ENCODE results near the gene CYP1B1.

DNA sequence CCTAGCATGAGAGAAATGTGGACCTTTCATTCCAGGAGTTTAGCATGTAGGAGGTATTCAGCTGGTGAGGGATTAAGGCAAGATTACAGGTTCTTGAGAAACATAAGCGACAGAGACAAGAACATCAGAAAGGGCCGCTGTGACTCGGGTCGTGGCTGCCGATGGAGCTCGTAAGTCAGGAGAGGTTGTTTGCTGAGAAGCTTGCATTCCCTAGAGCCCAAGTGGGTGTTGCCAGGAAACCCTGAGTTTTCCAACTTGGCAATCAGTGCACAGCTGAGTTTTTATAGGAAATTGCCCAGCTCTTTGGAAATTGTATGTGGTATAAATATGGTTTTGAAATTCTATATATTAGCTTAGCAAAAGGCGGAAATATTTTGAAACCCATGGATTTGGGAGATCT, 46.4 kb upstream of the CYP1B1 start:
- TF ChIP-seq, protein P1, sequence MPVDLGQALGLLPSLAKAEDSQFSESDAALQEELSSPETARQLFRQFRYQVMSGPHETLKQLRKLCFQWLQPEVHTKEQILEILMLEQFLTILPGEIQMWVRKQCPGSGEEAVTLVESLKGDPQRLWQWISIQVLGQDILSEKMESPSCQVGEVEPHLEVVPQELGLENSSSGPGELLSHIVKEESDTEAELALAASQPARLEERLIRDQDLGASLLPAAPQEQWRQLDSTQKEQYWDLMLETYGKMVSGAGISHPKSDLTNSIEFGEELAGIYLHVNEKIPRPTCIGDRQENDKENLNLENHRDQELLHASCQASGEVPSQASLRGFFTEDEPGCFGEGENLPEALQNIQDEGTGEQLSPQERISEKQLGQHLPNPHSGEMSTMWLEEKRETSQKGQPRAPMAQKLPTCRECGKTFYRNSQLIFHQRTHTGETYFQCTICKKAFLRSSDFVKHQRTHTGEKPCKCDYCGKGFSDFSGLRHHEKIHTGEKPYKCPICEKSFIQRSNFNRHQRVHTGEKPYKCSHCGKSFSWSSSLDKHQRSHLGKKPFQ (CRISPR knock-in tag; IDR thresholded peaks at IDR 0.05; ENCODE audit: insufficient replicate concordance): no peak
- no peak for TF ChIP-seq SALL2 (CRISPR knock-in tag; IDR thresholded peaks at IDR 0.05)
- TF ChIP-seq RNF2 (conservative IDR thresholded peaks at IDR 0.05; ENCODE audit: low read depth): no peak
- TF ChIP-seq ARNTL (CRISPR knock-in tag; IDR thresholded peaks at IDR 0.05): no peak
- no peak for TF ChIP-seq ZNF333 (CRISPR knock-in tag; IDR thresholded peaks at IDR 0.05; ENCODE audit: borderline replicate concordance)
- TF ChIP-seq ATF1 (CRISPR knock-in tag; IDR thresholded peaks at IDR 0.05): no peak
- no peak for TF ChIP-seq ZNF589 (CRISPR knock-in tag; conservative IDR thresholded peaks at IDR 0.05)
- TF ChIP-seq, protein P2, sequence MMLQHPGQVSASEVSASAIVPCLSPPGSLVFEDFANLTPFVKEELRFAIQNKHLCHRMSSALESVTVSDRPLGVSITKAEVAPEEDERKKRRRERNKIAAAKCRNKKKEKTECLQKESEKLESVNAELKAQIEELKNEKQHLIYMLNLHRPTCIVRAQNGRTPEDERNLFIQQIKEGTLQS (CRISPR knock-in tag; IDR thresholded peaks at IDR 0.05): no peak
- TF ChIP-seq CAMTA2 (CRISPR knock-in tag; IDR thresholded peaks at IDR 0.05; ENCODE audit: borderline replicate concordance): no peak
- TF ChIP-seq, protein P3, sequence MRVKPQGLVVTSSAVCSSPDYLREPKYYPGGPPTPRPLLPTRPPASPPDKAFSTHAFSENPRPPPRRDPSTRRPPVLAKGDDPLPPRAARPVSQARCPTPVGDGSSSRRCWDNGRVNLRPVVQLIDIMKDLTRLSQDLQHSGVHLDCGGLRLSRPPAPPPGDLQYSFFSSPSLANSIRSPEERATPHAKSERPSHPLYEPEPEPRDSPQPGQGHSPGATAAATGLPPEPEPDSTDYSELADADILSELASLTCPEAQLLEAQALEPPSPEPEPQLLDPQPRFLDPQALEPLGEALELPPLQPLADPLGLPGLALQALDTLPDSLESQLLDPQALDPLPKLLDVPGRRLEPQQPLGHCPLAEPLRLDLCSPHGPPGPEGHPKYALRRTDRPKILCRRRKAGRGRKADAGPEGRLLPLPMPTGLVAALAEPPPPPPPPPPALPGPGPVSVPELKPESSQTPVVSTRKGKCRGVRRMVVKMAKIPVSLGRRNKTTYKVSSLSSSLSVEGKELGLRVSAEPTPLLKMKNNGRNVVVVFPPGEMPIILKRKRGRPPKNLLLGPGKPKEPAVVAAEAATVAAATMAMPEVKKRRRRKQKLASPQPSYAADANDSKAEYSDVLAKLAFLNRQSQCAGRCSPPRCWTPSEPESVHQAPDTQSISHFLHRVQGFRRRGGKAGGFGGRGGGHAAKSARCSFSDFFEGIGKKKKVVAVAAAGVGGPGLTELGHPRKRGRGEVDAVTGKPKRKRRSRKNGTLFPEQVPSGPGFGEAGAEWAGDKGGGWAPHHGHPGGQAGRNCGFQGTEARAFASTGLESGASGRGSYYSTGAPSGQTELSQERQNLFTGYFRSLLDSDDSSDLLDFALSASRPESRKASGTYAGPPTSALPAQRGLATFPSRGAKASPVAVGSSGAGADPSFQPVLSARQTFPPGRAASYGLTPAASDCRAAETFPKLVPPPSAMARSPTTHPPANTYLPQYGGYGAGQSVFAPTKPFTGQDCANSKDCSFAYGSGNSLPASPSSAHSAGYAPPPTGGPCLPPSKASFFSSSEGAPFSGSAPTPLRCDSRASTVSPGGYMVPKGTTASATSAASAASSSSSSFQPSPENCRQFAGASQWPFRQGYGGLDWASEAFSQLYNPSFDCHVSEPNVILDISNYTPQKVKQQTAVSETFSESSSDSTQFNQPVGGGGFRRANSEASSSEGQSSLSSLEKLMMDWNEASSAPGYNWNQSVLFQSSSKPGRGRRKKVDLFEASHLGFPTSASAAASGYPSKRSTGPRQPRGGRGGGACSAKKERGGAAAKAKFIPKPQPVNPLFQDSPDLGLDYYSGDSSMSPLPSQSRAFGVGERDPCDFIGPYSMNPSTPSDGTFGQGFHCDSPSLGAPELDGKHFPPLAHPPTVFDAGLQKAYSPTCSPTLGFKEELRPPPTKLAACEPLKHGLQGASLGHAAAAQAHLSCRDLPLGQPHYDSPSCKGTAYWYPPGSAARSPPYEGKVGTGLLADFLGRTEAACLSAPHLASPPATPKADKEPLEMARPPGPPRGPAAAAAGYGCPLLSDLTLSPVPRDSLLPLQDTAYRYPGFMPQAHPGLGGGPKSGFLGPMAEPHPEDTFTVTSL (CRISPR knock-in tag; IDR thresholded peaks at IDR 0.05; ENCODE audit: borderline replicate concordance): no peak
- TF ChIP-seq ZNF20 (CRISPR knock-in tag; IDR thresholded peaks at IDR 0.05): no peak
- TF ChIP-seq, protein P4, sequence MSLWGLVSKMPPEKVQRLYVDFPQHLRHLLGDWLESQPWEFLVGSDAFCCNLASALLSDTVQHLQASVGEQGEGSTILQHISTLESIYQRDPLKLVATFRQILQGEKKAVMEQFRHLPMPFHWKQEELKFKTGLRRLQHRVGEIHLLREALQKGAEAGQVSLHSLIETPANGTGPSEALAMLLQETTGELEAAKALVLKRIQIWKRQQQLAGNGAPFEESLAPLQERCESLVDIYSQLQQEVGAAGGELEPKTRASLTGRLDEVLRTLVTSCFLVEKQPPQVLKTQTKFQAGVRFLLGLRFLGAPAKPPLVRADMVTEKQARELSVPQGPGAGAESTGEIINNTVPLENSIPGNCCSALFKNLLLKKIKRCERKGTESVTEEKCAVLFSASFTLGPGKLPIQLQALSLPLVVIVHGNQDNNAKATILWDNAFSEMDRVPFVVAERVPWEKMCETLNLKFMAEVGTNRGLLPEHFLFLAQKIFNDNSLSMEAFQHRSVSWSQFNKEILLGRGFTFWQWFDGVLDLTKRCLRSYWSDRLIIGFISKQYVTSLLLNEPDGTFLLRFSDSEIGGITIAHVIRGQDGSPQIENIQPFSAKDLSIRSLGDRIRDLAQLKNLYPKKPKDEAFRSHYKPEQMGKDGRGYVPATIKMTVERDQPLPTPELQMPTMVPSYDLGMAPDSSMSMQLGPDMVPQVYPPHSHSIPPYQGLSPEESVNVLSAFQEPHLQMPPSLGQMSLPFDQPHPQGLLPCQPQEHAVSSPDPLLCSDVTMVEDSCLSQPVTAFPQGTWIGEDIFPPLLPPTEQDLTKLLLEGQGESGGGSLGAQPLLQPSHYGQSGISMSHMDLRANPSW (CRISPR knock-in tag; IDR thresholded peaks at IDR 0.05; ENCODE audit: borderline replicate concordance): no peak
- no peak for TF ChIP-seq GTF3A (CRISPR knock-in tag; conservative IDR thresholded peaks at IDR 0.05)
